C4-2B (cell line): Measurements from ENCODE around the gene NOTUM.
"Not testable (repeated sequence)": the region's sequence is repeated elsewhere in the genome, so short reads cannot be mapped to it uniquely, and the experiment has no call there.

Source experiments
- H3K27ac ChIP-seq: fragments of 450-650 bp; 2 replicates; pipeline ENCODE4 v1.5.1; 2017
- ZFX ChIP-seq: fragments of 450-650 bp; IDR thresholded peaks from 2 replicates; pipeline ENCODE4 v1.6.1; 2017
- TF ChIP-seq, protein P1 (sequence below): fragments of 450-650 bp; conservative IDR thresholded peaks from 2 replicates; pipeline ENCODE4 v1.5.1; 2017; ENCODE audit warnings: mild to moderate bottlenecking

The NOTUM gene

DNA sequence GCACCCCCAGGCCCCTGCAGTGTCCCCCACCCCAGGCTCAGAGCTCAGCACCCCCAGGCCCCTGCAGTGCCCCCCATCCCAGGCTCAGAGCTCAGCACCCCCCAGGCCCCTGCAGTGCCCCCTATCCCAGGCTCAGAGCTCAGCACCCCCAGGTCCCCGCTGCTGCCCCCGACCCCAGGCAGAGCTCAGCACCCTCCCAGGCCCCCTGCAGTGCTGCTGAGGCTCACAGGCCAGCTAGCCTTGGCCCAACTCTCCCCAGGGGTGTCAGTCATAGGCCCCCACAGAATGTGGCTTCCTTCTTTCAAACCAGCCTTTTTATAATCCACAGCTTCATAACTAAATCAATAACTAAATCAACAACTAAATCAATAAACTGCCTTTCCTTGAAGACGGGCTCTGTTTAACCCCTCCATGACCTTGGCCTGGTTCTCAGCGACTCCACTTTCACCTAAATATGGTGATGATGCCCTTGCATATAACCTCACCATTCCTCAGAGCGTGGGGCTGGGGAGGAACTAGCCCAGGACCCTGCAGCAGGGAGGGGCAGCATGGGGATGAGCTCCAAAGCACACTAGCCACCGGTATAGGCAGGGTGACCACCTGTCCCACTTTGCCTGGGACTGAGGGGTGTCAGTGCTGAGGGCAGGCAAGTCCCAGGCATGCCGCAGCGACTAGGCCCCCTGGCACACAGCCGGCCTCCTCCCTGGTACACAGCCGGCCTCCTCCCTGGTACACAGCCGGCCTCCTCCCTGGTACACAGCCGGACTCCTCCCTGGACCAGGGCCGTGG, 5.0 kb downstream of the NOTUM start:
- H3K27ac ChIP-seq = no peak overlapping the region
- no peak for TF ChIP-seq ZFX
- TF ChIP-seq, protein P1, sequence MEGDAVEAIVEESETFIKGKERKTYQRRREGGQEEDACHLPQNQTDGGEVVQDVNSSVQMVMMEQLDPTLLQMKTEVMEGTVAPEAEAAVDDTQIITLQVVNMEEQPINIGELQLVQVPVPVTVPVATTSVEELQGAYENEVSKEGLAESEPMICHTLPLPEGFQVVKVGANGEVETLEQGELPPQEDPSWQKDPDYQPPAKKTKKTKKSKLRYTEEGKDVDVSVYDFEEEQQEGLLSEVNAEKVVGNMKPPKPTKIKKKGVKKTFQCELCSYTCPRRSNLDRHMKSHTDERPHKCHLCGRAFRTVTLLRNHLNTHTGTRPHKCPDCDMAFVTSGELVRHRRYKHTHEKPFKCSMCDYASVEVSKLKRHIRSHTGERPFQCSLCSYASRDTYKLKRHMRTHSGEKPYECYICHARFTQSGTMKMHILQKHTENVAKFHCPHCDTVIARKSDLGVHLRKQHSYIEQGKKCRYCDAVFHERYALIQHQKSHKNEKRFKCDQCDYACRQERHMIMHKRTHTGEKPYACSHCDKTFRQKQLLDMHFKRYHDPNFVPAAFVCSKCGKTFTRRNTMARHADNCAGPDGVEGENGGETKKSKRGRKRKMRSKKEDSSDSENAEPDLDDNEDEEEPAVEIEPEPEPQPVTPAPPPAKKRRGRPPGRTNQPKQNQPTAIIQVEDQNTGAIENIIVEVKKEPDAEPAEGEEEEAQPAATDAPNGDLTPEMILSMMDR = no peak

DNA sequence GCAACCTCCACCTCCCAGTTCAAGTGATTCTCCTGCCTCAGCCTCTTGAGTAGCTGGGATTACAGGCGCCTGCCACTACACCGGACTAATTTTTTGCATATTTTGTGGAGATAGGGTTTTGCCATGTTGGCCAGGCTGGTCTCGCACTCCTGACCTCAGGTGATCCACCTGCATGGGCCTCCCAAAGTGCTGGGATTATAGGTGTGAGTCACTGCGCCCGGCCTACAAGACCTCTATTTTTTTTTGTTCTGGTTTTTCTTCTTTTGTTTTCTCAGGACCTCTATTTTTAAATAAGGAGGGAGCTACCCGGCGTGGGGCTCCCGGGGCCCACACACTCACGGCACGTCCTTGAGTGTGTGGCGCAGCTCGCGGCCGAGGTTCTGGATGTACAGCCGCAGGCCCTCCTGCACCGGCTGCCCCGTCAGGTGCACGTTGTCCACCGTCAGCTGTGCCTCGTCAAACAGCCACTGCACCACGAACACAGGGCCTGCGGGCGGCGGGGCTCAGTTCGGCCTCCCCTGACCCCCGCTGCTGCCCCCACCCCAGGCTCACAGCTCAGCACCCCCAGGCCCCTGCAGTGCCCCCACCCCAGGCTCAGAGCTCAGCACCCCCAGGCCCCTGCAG, 5.8 kb downstream of the NOTUM start:
- TF ChIP-seq, protein P1 = no peak
- no peak overlapping the region for H3K27ac ChIP-seq

DNA sequence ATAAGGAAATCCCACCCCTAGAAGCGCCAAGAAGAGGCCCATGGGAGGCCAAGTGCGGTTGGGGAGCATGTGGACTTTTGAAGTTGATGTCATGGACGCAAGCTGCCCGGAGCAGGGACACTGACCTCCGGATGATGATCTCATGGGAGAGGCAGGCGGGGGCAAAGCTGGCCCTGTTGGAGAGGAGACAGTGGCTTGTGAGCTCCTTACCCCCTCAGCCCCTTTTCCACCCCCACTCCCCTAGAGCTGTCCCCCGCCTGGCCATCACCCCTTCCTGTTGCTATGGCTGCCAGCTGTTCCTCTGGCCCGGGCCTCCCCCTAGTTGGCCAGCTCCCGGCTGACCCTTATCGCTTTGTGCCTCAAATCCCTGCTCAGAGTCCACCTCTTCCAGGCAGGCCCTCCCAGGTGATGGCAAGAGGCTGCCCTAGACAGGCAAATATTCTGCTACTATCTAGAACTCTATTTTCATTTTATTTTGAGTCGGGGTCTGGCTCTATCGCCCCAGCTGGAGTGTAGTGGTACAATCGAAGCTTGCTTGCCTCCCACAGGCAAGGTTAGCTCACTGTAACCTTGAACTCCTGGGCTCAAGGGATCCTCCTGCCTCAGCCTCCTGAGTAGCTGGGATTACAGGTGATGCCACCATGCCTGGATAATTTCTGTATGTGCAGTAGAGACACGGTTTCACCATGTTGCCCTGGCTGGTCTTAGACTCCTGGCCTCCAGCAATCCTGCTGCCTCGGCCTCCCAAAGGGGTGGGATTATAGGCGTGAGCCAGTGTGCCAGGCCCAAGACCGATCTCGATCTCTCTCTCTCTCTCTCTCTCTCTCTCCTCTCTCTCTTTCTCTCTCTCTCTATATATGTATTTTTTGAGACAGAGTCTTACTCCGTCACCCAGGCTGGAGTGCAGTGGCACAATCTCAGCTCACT, 6.6 kb downstream of the NOTUM start:
- no peak overlapping the region for H3K27ac ChIP-seq
- no peak for TF ChIP-seq ZFX
- TF ChIP-seq, protein P1 = no peak

DNA sequence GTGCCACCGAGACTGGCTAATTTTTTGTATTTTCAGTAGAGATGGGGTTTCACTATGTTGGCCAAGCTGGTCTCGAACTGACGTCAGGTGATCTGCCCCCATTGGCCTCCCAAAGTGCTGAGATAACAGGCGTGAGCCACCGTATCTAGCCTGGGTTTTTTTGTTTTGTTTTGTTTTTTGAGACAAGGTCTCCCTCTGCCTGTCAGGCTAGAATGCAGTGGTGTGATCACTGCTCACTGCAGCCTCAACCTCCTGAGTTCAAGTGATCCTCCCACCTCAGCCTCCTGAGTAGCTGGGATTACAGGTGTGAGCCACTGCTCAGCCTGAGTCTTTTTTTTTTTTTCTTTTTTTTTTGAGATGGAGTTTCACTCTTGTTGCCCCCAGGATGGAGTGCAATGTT, 7.5 kb downstream of the NOTUM start:
- H3K27ac ChIP-seq = not testable (repeated sequence)

DNA sequence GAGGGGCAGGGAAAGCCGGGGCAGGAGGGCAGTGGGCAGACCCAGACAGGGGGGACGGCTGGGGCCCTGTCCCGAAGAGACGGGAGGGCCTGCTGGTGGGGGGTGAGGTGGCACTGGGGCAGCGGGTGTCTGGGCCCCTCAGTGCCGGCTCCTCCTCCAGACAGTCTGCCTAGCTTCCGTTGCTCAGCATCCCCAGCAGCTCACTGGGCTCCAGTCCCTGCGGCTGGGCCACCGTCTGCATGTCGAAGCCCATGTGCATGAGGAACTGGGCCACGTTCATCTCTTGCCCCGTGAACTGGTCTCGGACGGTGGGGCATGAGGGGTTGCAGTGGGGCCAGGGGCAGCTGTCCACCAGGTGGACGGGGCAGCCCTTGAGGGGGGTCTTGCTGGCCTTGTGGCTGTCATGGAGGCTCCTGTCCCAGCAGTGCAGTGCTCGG, 8.2 kb downstream of the NOTUM start:
- H3K27ac ChIP-seq = no peak overlapping the region
- no peak for TF ChIP-seq ZFX
- TF ChIP-seq, protein P1 = no peak

DNA sequence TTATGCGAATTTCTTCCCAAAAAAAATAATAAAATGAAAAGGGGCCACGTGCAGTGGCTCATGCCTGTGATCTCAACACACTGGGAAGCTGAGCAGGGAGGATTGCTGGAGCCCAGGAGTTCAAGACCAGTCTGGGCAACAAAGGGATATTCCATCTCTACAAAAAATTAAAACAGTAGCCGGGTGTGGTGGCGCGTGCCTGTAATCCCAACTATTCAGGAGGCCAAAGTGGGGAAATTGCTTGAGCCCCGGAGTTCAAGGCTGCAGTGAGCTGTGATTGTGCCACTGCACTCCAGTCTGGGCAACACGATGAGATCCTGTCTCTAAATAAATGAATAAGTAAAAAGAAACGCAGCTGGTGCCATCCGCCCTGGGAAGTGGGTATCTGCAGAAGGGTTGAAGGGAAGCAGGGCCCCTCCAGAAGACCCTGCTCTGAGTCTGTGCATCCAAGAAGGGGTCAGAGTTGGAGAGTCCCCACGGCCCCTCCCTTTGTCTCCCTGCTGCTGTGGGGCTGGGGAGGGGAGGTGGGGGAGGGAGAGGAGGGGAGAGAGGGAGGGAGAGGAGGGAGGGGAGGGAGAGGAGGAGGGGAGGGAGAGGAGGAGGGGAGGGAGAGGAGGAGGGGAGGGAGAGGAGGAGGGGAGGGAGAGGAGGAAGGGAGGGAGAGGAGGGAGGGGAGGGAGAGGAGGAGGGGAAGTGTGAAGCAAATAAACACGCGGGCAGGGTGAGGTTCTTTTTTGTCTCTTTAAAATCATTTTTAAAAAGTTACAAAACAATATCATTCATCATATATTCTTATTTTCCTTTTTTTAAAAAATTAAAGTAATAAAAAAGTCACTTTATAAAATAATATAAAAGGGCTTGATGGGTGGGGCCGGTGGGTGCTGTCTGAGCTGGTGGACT, 9.0 kb downstream of the NOTUM start:
- H3K27ac ChIP-seq = no peak overlapping the region
- TF ChIP-seq, protein P1 = no peak
- no peak for TF ChIP-seq ZFX

DNA sequence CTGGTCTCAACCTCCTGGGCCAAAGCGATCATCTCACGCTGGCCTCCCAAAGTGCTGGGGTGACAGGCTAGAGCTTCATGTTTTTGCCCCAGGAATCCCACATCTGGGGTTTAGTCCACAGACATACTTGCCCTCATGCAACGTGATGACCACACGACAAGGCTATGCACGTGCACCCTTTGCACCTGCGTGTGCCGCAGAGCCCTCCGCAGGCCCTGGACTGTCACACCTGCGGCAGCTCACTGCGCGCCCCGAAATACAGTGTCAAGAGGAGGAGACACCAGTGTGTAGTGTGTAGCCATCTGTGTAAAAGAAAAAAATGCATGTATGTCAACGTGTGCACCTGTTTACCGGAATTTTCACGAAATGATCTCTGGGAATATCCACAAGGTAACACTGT, 10.5 kb downstream of the NOTUM start:
- H3K27ac ChIP-seq = no peak overlapping the region
- no peak for TF ChIP-seq ZFX
- TF ChIP-seq, protein P1 = no peak
